ENCODE measurements around the gene PI4KA.
"Not testable (repeated sequence)": the region's sequence is repeated elsewhere in the genome, so short reads cannot be mapped to it uniquely, and the experiment has no call there.

DNA sequence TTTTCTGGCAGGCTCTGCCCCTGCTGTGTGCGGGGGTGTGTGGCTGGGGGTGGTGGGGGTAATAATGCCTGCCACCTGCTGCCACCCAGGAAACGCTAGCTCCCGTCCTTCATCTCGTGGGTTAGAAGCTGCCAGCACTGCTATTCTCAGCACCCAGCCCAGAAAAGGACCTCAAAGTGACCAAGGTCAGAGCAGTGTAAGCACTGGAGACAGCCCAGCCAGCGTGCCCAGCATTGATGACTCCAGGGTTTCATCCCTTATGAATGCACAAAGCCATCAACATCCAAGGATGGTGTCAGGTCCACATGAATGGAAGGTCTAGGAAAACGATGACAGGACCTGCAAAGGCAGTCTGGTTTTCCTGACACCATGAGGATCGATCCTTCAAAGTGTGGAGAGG is 140.6 kb downstream of the PI4KA start:
- TF ChIP-seq ARNTL (CRISPR knock-in tag; IDR thresholded peaks at IDR 0.05; ENCODE audit: borderline replicate concordance, low read depth); ESRRG (CRISPR knock-in tag; IDR thresholded peaks at IDR 0.05); RARB (CRISPR knock-in tag; IDR thresholded peaks at IDR 0.05); ZFP30 (CRISPR knock-in tag; IDR thresholded peaks at IDR 0.05); GLIS3 (CRISPR knock-in tag; IDR thresholded peaks at IDR 0.05): not testable (repeated sequence)

All from SK-N-SH treated with all-trans-retinoic acid at 6 μM for 48 hours (cell line).